GM12873 (cell line): ENCODE data around the gene DOK1.

Experiments
- TF ChIP-seq, protein P1 (sequence below): IDR thresholded peaks from 2 replicates; pipeline ENCODE4 v1.5.1; 2012; ENCODE audit warnings: low read depth, mild to moderate bottlenecking, moderate library complexity, low read length, control low read depth; ENCODE audit not compliant: insufficient read depth; ENCODE audit errors: missing control alignments

The DOK1 gene

DNA sequence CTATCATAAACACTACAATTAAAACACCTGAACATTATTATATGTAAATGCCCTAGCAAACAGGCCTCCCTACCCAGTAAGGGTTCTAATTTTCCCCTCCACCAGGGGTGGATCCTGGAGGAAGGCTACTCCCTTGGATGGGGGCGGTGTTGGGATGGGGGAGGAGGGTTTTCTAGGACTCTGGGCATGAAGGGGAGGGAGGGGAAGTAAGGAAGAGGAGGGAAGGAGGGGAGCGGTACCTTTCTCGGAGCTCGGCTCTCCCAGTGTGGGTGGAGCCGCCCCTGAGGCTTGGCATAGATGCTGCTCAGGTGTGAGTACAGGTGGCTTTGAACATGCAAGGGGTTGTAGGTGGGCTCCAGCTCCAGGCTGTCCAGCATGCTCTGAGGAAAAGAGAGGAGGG, 5.4 kb downstream of the DOK1 start:
- TF ChIP-seq, protein P1, sequence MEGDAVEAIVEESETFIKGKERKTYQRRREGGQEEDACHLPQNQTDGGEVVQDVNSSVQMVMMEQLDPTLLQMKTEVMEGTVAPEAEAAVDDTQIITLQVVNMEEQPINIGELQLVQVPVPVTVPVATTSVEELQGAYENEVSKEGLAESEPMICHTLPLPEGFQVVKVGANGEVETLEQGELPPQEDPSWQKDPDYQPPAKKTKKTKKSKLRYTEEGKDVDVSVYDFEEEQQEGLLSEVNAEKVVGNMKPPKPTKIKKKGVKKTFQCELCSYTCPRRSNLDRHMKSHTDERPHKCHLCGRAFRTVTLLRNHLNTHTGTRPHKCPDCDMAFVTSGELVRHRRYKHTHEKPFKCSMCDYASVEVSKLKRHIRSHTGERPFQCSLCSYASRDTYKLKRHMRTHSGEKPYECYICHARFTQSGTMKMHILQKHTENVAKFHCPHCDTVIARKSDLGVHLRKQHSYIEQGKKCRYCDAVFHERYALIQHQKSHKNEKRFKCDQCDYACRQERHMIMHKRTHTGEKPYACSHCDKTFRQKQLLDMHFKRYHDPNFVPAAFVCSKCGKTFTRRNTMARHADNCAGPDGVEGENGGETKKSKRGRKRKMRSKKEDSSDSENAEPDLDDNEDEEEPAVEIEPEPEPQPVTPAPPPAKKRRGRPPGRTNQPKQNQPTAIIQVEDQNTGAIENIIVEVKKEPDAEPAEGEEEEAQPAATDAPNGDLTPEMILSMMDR, result no peak

DNA sequence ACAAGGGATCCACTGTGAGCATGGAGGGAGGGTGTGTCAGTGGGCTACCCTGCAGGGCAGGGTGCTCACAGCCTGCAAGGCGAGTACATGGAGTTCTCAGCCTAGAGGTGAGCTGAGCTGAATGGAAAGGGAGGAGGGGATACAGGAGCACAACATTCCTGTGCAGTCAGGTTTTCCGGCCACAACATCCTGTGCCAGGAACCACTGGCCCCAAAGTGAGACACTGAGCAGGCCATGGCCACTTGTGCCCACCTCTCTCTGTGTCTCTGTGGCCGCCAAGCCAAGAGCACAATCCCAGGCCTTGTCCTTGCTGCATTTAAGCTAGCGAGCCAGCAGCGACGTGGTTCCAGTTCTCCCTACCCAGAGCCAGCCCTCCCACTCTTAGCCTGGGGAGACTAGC, 6.1 kb downstream of the DOK1 start:
- TF ChIP-seq, protein P1, result no peak

DNA sequence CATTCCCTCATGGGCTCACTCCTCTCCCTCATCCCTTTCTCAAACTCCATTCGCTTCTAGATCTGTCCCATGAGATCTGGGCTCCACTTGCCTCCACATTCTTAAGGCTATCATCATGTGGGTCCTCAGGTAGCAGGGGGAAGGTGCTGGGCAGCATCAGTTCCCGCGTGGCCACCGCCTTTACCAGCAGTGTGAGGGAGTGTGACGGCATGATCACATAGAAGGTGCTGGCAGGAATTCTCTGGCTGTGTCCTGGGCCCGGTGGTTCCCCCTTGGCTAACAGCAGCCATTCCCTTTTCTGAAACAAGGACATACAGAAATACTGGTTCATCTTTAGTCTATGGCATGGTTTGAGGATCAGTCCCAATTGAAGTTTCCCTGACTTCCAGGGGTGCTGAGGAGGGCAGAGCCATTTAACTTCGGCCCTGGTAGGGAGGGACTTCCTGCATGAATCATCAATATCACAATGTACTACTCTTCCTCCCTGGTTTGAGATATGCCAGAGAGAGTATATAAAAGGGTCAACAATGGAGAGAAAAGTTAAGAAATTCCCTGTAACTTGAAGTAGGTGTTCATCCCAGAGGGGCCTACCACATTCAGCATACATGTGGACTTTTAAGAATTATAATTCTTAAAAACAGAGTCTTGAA, 7.7 kb downstream of the DOK1 start:
- TF ChIP-seq, protein P1, result no peak

DNA sequence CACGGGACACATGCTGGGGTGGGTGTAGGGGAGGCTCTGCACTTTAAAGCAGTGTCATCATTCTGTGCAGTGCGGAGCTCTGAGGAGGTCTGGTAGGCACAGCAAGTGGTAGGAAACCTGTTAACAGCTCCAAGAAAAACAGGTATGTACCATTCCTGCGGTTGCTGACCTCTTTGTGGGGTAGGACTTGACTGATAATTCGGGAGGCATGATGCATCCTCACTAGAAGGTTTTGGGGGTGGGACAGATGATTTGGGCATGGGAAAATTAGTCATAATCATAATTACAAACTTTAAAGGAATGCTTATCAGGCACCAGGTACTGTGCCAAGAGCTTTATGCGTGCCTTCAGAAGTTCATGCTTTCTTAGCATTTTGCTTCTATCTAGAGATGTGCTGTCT, 9.7 kb downstream of the DOK1 start:
- TF ChIP-seq, protein P1, result no peak

DNA sequence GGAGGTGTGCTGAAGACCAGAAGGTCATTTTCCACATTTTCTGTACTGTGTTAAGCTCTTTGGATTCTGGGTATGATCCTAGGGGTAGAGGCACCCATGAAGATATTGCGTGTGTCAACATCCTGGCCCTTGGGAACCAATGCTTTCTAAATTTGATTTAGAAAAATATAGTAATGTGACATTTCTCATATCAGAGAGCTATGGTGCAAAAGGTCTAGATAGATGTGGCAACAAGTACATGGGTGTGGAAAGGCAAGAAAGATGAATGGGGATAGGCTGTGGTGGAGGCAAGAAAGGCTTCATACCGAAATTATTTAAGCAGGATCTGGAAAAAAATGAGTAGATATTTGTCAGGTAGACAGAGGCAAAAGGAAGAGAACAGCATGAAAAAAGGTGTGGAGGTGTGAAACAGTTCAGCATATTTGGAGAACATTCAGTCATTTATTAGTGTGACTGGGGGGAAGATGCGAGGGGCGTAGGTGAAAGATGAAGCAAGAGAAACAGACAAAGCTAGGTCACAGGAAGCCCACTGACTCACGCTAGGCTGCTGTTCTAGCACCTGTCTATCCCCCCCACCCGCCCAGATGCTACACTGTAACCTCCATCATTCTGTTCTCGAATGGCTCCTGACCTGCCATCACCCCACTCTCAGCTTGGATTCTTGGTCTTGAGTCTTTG, 11.7 kb downstream of the DOK1 start:
- TF ChIP-seq, protein P1, result no peak

DNA sequence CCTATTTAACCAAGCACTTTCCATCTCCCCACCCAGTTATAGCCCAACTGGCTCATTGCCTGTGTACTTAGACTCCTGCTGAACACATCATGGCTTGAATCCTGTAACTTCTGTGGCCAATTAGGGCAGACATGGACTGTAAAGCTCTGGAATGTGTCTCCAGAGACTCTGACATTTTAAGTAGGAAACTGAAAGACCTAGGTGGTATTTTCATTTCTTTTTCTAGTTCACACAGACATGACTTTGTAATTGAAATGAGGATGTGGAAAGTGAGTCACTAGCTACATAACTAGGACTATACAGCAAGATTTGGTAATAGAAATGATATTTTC, 12.2 kb downstream of the DOK1 start:
- TF ChIP-seq, protein P1, result no peak

DNA sequence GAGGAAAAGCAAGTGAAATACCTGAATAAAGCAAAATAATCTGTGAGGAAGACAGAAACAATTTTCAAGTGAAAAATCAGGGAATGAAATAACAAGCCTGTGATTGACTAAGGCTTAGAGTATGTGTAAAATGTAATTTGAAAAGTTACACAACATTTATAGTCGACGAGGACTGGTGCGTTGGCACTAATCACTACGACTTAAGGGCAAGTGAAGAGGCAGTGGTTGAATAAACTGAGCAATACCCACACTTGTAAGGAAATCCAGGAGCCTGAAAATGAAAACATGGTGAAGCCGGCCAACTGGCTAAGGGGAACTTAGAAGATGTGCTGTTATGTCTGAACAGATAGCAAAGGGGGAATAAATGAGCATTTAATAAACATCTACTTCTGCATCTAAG, 13.4 kb downstream of the DOK1 start:
- TF ChIP-seq, protein P1, result no peak
